ENCODE results near the gene CBARP. TPM values are rescaled to one million over a fixed set of nuclear protein-coding genes. Genes with fewer than 3 reads are reported as not detected.
A peak's percentile ranks its signal among the peaks of the same experiment; 100 is the strongest.

CBARP gene
- polyA plus RNA-seq, 1 of the 3 experiments (the other 2 are of a cell fraction) = 5.1 TPM

DNA sequence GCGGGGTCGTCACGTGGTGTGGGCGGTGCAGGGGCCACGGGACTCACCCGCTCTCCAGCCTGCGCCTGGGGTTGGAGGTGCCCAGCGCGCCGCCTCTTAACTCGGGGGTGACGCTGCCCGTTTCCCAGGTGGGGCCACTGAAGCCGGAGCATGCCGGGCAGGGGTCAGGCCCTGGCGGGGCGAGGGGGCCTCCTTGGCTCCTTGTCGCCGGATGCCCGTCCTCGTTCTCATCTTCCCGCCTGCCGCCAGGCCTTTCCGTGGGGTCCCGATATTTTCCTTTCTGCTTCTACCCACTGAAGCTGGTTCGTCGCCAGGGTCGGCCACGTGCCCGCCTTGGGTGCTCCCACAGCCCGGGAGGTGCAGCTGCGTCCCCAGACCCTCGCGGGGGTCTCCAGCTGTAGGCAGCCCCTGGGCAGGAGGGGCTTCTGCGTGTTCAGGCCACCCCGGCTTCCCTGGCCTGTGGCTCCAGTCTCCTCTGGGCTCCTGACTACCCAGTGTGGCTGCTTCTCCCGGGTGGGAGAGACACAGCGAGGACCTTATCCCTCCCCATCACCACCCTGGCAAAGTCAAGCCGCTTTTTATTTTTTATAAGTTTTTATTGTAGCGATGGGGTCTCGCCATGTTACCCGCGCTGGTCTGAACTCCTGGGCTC is 38.3 kb upstream of the CBARP start:
- no peak for DNase-seq
- CTCF ChIA-PET = interaction anchor here (0.9 to 5.8 kb wide), 5 partner anchors 32 to 107 kb away, joined by 3 to 62 read pairs (median 3); no protein-coding TSS in a partner anchor
- Histone ChIP-seq H3K27me3 (ENCODE audit: insufficient read depth) (no peaks in the 10 kb centered on the region), H3K9me2 (no peaks in the 10 kb centered on the region), H3K4me3 (ENCODE audit: low read depth in 2 of 2, low read length in 1 of 2) (peak overlapping the region; percentile 72 to 76), H3K79me2 (ENCODE audit: insufficient read depth) (peaks cover 54% of the 10 kb centered on the region), H3K36me3 (replicated peaks in 1 of 2; ENCODE audit: control insufficient read depth in 1 of 2, insufficient read depth in 2 of 2, low read length in 1 of 2) (peaks cover 45 to 57% of the 10 kb centered on the region in 2 experiments), H2AFZ (ENCODE audit: low read depth) (no peak overlapping the region), H3K9ac (peak overlapping the region; percentile 83), H3K4me1 (ENCODE audit: control insufficient read depth in 1 of 2, insufficient read depth in 2 of 2, low read depth in 1 of 2, low read length in 1 of 2) (peaks cover 21 to 36% of the 10 kb centered on the region in 2 experiments; a peak in 1 of 4 replicates), H3K27ac (ENCODE audit: low read depth in 2 of 2, low read length in 1 of 2) (peak overlapping the region; percentile 83 to 92), H3K9me3 (no peaks in the 10 kb centered on the region), H3K4me2 (peak overlapping the region; percentile 100), H4K20me1 (ENCODE audit: insufficient read depth) (peaks cover 42% of the 10 kb centered on the region), H3F3A (replicated peaks; ENCODE audit: insufficient read depth) (peaks cover 55% of the 10 kb centered on the region)
- WGBS (ENCODE audit: low lambda C conversion rate) = 13% methylated on average over 26 of the region's 43 CpGs
- POLR2A ChIA-PET = no interaction called here
- TF ChIP-seq, protein P1, sequence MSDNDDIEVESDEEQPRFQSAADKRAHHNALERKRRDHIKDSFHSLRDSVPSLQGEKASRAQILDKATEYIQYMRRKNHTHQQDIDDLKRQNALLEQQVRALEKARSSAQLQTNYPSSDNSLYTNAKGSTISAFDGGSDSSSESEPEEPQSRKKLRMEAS (IDR thresholded peaks at IDR 0.05; ENCODE audit: low read depth) = peak; percentile 54; the same call in 1 of the 2 replicates
- TF ChIP-seq CHD2 (IDR thresholded peaks at IDR 0.05; ENCODE audit: low read length, partially characterized antibody) (no peak), FOXJ3 (CRISPR knock-in tag; IDR thresholded peaks at IDR 0.05) (no peak), MEF2A (IDR thresholded peaks at IDR 0.05; ENCODE audit: borderline replicate concordance, low read depth) (no peak), RCOR1 (IDR thresholded peaks at IDR 0.05; ENCODE audit: low read length) (no peak), SMC3 (IDR thresholded peaks at IDR 0.05; ENCODE audit: low read depth, low read length) (no peak), EP300 (IDR thresholded peaks at IDR 0.05; ENCODE audit: borderline replicate concordance in 1 of 2, low read depth in 1 of 2, low read length in 1 of 2) (no peak), CTCF (IDR thresholded peaks at IDR 0.05) (no peak)

- Histone ChIP-seq H3K9ac (peak within 1 kb of the TSS; percentile 83), H3K4me3 (ENCODE audit: low read depth in 2 of 2, low read length in 1 of 2) (peak within 1 kb of the TSS; percentile 72 to 76), H3K27ac (ENCODE audit: low read depth in 2 of 2, low read length in 1 of 2) (peak within 1 kb of the TSS; percentile 92 to 99), H2AFZ (ENCODE audit: low read depth) (no peak within 1 kb of the TSS), H4K20me1 (ENCODE audit: insufficient read depth) (peaks cover 49% of the 10 kb centered on the region), H3K4me1 (ENCODE audit: control insufficient read depth in 1 of 2, insufficient read depth in 2 of 2, low read depth in 1 of 2, low read length in 1 of 2) (peaks cover 28 to 42% of the 10 kb centered on the region in 2 experiments; a peak in 1 of 4 replicates), H3K27me3 (ENCODE audit: insufficient read depth) (no peaks in the 10 kb centered on the region), H3K36me3 (replicated peaks in 1 of 2; ENCODE audit: control insufficient read depth in 1 of 2, insufficient read depth in 2 of 2, low read length in 1 of 2) (peaks cover 52 to 62% of the 10 kb centered on the region in 2 experiments), H3K4me2 (peak within 1 kb of the TSS; percentile 100), H3K9me2 (no peaks in the 10 kb centered on the region), H3K79me2 (ENCODE audit: insufficient read depth) (peaks cover 60% of the 10 kb centered on the region), H3F3A (replicated peaks; ENCODE audit: insufficient read depth) (peaks cover 57% of the 10 kb centered on the region), H3K9me3 (no peaks in the 10 kb centered on the region)
- 2% methylated on average over 20 of the region's 98 CpGs for WGBS (ENCODE audit: low lambda C conversion rate)
- peak; percentile 97 for DNase-seq
- CTCF ChIA-PET = interaction anchor here (0.6 to 5.8 kb wide), 5 partner anchors 31 to 125 kb away, joined by 3 to 62 read pairs (median 3); no protein-coding TSS in a partner anchor
- POLR2A ChIA-PET = interaction anchor here (0.9 to 1.0 kb wide), 5 partner anchors 9 to 136 kb away, joined by 3 to 8 read pairs (median 3); no protein-coding TSS in a partner anchor
- TF ChIP-seq SMC3 (IDR thresholded peaks at IDR 0.05; ENCODE audit: low read depth, low read length) (no peak), FOXJ3 (CRISPR knock-in tag; IDR thresholded peaks at IDR 0.05) (no peak), NRF1 (IDR thresholded peaks at IDR 0.05; ENCODE audit: low read depth, low read length) (no peak), JUND (IDR thresholded peaks at IDR 0.05) (0 out of 2 replicates have a peak, but pooled peaks have one; percentile 23), ZBTB33 (IDR thresholded peaks at IDR 0.05; ENCODE audit: borderline replicate concordance, low read depth) (no peak; the same call in none of the 2 replicates), POLR2AphosphoS5 (IDR thresholded peaks at IDR 0.05; ENCODE audit: low read depth, low read length) (peak; percentile 65), MEF2A (IDR thresholded peaks at IDR 0.05; ENCODE audit: borderline replicate concordance, low read depth) (no peak), CTCF (IDR thresholded peaks at IDR 0.05) (no peak), GATA2 (CRISPR knock-in tag; IDR thresholded peaks at IDR 0.05) (no peak), TAF1 (IDR thresholded peaks at IDR 0.05; ENCODE audit: borderline replicate concordance, low read depth, low read length) (peak; percentile 59; the same call in 1 of the 2 replicates), RAD21 (IDR thresholded peaks at IDR 0.05; ENCODE audit: low read length) (no peak), RXRA (IDR thresholded peaks at IDR 0.05; ENCODE audit: borderline replicate concordance, low read depth) (no peak), ELF1 (IDR thresholded peaks at IDR 0.05) (peak; percentile 97), YY1 (IDR thresholded peaks at IDR 0.05; ENCODE audit: low read depth) (no peak)
- TF ChIP-seq, protein P1 (IDR thresholded peaks at IDR 0.05; ENCODE audit: low read depth) = peak; percentile 25
Observed at GRCh38 chr19:1275260-1275975, 37.6 kb upstream of the CBARP start, which contains the start of gene FAM174C. FAM174C (plus strand) TSS chr19:1275530; CDS start chr19:1275550, 20 bp downstream.

All from SK-N-SH (cell line).